ENCODE results near the gene DHRS7B.

Gene DHRS7B

DNA sequence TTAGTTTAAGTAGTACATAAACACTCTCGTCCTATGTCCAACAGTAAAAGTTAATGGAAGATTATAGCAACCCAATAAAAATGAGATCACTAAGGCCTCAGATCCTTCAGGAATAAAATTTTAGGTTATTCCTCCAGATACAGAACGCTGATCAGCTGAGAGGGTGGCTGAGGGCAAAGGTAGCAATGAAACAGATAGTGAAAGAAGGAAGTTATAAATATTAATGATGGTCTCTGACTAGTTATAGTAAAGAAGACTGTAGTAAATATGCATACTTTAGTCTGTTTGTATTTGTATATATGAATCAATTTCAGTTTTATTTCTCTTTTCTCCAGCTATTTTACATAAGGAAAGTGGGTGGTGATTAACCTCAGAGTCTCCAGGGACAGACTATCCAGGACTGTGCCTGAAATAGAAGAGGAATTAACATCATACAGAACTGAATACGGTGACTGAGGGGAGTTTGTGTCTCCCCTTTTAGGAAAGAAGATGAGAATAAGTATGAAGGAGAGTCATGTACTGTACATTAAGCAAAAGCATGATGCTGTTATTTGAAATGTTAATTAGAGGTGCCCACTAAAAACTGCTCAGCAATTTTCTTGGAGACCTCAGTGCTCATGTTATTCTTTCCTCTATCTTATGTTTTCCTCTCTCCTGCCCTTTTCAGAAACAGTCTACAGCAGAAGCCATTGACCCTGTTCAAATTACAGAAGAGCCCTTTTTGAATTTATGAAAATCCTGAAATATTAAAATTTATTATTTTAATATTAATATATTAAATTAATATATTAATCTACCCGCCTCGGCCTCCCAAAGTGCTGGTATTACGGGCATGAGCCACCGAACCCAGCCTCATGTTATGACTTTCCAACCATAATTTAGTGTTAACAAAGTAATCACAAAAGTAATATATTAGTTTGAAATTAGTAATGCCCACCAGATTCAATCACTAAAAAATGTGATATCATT, 36.5 kb upstream of the DHRS7B start:
- no peaks in the 10 kb centered on the region for H4K20me1 ChIP-seq (ENCODE audit: insufficient read depth, low read length)
- TF ChIP-seq, protein P1, sequence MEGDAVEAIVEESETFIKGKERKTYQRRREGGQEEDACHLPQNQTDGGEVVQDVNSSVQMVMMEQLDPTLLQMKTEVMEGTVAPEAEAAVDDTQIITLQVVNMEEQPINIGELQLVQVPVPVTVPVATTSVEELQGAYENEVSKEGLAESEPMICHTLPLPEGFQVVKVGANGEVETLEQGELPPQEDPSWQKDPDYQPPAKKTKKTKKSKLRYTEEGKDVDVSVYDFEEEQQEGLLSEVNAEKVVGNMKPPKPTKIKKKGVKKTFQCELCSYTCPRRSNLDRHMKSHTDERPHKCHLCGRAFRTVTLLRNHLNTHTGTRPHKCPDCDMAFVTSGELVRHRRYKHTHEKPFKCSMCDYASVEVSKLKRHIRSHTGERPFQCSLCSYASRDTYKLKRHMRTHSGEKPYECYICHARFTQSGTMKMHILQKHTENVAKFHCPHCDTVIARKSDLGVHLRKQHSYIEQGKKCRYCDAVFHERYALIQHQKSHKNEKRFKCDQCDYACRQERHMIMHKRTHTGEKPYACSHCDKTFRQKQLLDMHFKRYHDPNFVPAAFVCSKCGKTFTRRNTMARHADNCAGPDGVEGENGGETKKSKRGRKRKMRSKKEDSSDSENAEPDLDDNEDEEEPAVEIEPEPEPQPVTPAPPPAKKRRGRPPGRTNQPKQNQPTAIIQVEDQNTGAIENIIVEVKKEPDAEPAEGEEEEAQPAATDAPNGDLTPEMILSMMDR (IDR thresholded peaks at IDR 0.05; ENCODE audit: low read depth, low read length), result no peak
- no peak for TF ChIP-seq EZH2phosphoT487 (IDR thresholded peaks at IDR 0.05; ENCODE audit: low read depth)
- H3K9ac ChIP-seq (ENCODE audit: low read length), result no peak overlapping the region
- peaks cover 18% of the 10 kb centered on the region for H3K4me1 ChIP-seq (ENCODE audit: low read length)
- H3K79me2 ChIP-seq (ENCODE audit: low read length), result no peaks in the 10 kb centered on the region
- peak overlapping the region; percentile 53 for H3K4me3 ChIP-seq (ENCODE audit: low read length)
- H3K36me3 ChIP-seq (replicated peaks; ENCODE audit: low read depth, low read length), result no peaks in the 10 kb centered on the region
- H3K4me2 ChIP-seq (ENCODE audit: low read length), result peak overlapping the region; percentile 54
- H3K27me3 ChIP-seq (ENCODE audit: low read depth, low read length), result no peaks in the 10 kb centered on the region
- H3K9me3 ChIP-seq (ENCODE audit: insufficient read depth, low read length), result no peaks in the 10 kb centered on the region
- no peak overlapping the region for H3K27ac ChIP-seq (ENCODE audit: low read length)
- no peak overlapping the region for H2AFZ ChIP-seq (ENCODE audit: low read depth, low read length)

DNA sequence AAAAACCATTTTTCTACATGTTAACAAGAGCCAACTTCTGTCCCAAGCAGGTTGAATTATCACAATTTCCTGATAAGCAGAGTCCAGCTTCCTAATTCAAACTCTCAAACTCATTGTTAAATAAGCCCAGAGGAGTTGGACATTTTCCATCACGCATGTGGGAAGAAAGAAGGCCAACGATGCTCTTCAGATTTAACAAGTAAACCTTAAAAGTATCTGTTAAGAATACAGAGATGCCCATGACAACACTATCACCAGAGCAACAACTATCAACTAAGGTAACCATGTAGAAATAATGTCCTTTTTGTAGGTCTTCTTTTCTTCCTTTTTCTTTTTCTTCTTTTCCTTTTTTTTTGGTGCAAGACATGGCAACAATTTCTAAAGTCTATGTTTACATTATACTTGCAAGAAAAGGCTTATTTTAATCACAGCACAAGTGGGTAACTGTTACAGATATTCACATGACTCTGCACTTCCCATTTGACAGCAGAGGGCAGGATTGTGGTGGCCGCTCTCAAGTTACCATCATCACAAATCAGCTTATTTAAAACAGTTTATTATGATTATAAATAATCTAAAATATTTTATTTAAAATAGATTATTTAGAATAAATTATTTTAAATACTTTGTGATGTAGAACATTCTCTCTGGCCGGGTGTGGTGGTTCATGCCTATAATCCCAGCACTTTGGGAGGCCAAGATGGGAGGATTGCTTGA, 35.7 kb upstream of the DHRS7B start:
- no peak for TF ChIP-seq EZH2phosphoT487 (IDR thresholded peaks at IDR 0.05; ENCODE audit: low read depth)
- TF ChIP-seq, protein P1 (IDR thresholded peaks at IDR 0.05; ENCODE audit: low read depth, low read length), result 0 out of 2 replicates have a peak, but pooled peaks have one; percentile 3
- Histone ChIP-seq H3K4me3 (ENCODE audit: low read length) (no peak overlapping the region), H3K27ac (ENCODE audit: low read length) (no peak overlapping the region), H2AFZ (ENCODE audit: low read depth, low read length) (no peak overlapping the region), H3K36me3 (replicated peaks; ENCODE audit: low read depth, low read length) (no peaks in the 10 kb centered on the region), H4K20me1 (ENCODE audit: insufficient read depth, low read length) (no peaks in the 10 kb centered on the region), H3K4me2 (ENCODE audit: low read length) (0 out of 2 replicates have a peak overlapping the region, but pooled peaks have one; percentile 5), H3K79me2 (ENCODE audit: low read length) (no peaks in the 10 kb centered on the region), H3K27me3 (ENCODE audit: low read depth, low read length) (no peaks in the 10 kb centered on the region), H3K4me1 (ENCODE audit: low read length) (peaks cover 18% of the 10 kb centered on the region), H3K9me3 (ENCODE audit: insufficient read depth, low read length) (no peaks in the 10 kb centered on the region), H3K9ac (ENCODE audit: low read length) (no peak overlapping the region)

DNA sequence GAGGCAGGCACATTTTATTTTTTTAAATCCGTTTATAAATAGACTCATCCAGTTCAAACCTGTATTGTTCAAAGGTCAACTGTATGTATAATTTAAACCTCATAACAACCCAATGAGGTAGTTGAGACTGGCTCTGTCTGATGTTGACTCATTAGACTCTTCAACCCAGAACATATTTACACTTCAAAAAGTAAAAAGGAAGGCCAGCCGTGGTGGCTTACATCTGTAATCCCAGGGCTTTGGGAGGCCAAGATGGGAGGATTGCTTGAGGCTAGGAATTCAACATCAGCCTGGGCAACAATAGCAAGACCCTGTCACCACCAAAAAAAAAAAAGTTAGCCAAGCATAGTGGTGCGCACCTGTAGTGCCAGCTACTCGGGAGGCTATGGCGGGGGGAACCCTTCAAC, 32.5 kb upstream of the DHRS7B start:
- no peaks in the 10 kb centered on the region for H3K79me2 ChIP-seq (ENCODE audit: low read length)
- no peaks in the 10 kb centered on the region for H3K36me3 ChIP-seq (replicated peaks; ENCODE audit: low read depth, low read length)
- TF ChIP-seq, protein P1 (IDR thresholded peaks at IDR 0.05; ENCODE audit: low read depth, low read length), result no peak
- no peak for TF ChIP-seq EZH2phosphoT487 (IDR thresholded peaks at IDR 0.05; ENCODE audit: low read depth)
- no peaks in the 10 kb centered on the region for H3K27me3 ChIP-seq (ENCODE audit: low read depth, low read length)
- no peak overlapping the region for H3K4me2 ChIP-seq (ENCODE audit: low read length)
- no peaks in the 10 kb centered on the region for H3K9me3 ChIP-seq (ENCODE audit: insufficient read depth, low read length)
- H3K27ac ChIP-seq (ENCODE audit: low read length), result no peak overlapping the region
- no peaks in the 10 kb centered on the region for H4K20me1 ChIP-seq (ENCODE audit: insufficient read depth, low read length)
- H3K4me1 ChIP-seq (ENCODE audit: low read length), result peaks cover 15% of the 10 kb centered on the region
- no peak overlapping the region for H3K4me3 ChIP-seq (ENCODE audit: low read length)
- no peak overlapping the region for H3K9ac ChIP-seq (ENCODE audit: low read length)
- no peak overlapping the region for H2AFZ ChIP-seq (ENCODE audit: low read depth, low read length)

DNA sequence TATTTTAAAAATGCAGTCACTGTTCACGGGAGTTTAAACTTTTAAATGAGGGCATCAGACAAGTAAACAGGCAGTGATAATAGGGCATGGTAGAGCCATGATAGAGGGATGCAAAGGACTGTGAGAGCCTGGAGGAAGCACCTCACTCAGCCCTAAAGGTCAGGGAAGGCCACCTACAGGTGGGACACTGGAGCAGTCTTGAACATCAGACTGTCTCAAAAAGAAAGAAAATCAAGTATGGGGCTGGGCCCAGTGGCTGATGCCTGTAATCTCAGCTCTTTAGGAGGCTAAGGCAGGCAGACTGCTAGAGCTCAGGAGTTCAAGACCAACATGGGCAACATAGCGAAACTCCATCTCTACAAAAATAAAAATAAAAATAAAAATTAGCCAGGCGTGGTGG, 31.0 kb upstream of the DHRS7B start:
- peaks cover 4% of the 10 kb centered on the region; the same call in 1 of the 2 replicates for H3K4me1 ChIP-seq (ENCODE audit: low read length)
- no peak overlapping the region for H3K27ac ChIP-seq (ENCODE audit: low read length)
- H3K27me3 ChIP-seq (ENCODE audit: low read depth, low read length), result no peaks in the 10 kb centered on the region
- no peak overlapping the region for H2AFZ ChIP-seq (ENCODE audit: low read depth, low read length)
- H3K9me3 ChIP-seq (ENCODE audit: insufficient read depth, low read length), result no peaks in the 10 kb centered on the region
- no peak overlapping the region for H3K9ac ChIP-seq (ENCODE audit: low read length)
- H3K4me2 ChIP-seq (ENCODE audit: low read length), result no peak overlapping the region
- no peaks in the 10 kb centered on the region for H3K36me3 ChIP-seq (replicated peaks; ENCODE audit: low read depth, low read length)
- no peaks in the 10 kb centered on the region for H4K20me1 ChIP-seq (ENCODE audit: insufficient read depth, low read length)
- H3K79me2 ChIP-seq (ENCODE audit: low read length), result no peaks in the 10 kb centered on the region
- H3K4me3 ChIP-seq (ENCODE audit: low read length), result no peak overlapping the region
- TF ChIP-seq, protein P1 (IDR thresholded peaks at IDR 0.05; ENCODE audit: low read depth, low read length), result no peak
- no peak for TF ChIP-seq EZH2phosphoT487 (IDR thresholded peaks at IDR 0.05; ENCODE audit: low read depth)
